Neuronal stem cell (in vitro differentiated cells): ENCODE data around the gene COQ5.

Experiments used
- DNase-seq: peaks from one replicate; pipeline ENCODE4 v3.0.0-alpha.2; 2013; ENCODE audit warnings: low spot score
- H2AFZ ChIP-seq: one replicate; pipeline ENCODE4 v1.6.1; 2013; ENCODE audit warnings: mild to moderate bottlenecking, low read length, inconsistent platforms
- H2AK5ac ChIP-seq: 2 replicates; pipeline ENCODE4 v1.6.1; 2013; ENCODE audit warnings: low read depth, mild to moderate bottlenecking, inconsistent platforms, low read length, moderate library complexity, mixed read lengths
- H2BK120ac ChIP-seq: 2 replicates; pipeline ENCODE4 v1.6.1; 2013; ENCODE audit warnings: low read depth, mild to moderate bottlenecking, inconsistent platforms, low read length, moderate library complexity, mixed read lengths
- H2BK12ac ChIP-seq: one replicate; pipeline ENCODE4 v1.6.1; 2013; ENCODE audit warnings: low read length, inconsistent platforms
- H2BK15ac ChIP-seq: 2 replicates; pipeline ENCODE4 v1.6.1; 2013; ENCODE audit warnings: mild to moderate bottlenecking, low read length, inconsistent platforms, mixed read lengths
- H2BK5ac ChIP-seq: one replicate; pipeline ENCODE4 v1.6.1; 2013; ENCODE audit warnings: inconsistent platforms, mild to moderate bottlenecking, low read length, moderate library complexity
- H3K14ac ChIP-seq: one replicate; pipeline ENCODE4 v1.6.1; 2013; ENCODE audit warnings: low read length, inconsistent platforms
- H3K18ac ChIP-seq: 2 replicates; pipeline ENCODE4 v1.6.1; 2013; ENCODE audit warnings: low read length, inconsistent platforms
- H3K23ac ChIP-seq: 2 replicates; pipeline ENCODE4 v1.6.1; 2013; ENCODE audit warnings: low read depth, mild to moderate bottlenecking, mixed read lengths, low read length, inconsistent platforms; ENCODE audit not compliant: poor library complexity
- H3K27ac ChIP-seq: replicated peaks from 3 replicates; pipeline ENCODE4 v1.5.1; 2013; ENCODE audit warnings: low read length, inconsistent platforms
- H3K27me3 ChIP-seq, 3 experiments: 2 replicates each; pipeline ENCODE4 v1.6.1; 2013; ENCODE audit warnings: low read length in 3 of 3, mild to moderate bottlenecking in 2 of 3, inconsistent platforms in 1 of 3, low read depth in 1 of 3, mixed read lengths in 1 of 3, moderate library complexity in 1 of 3; ENCODE audit not compliant: control insufficient read depth in 3 of 3, insufficient read depth in 3 of 3
- H3K36me3 ChIP-seq, 2 donors: replicated peaks in 1 of 2; 2 replicates each; pipeline ENCODE4 v1.6.1; 2013; ENCODE audit warnings: low read length in 2 of 2; ENCODE audit not compliant: control insufficient read depth in 2 of 2, insufficient read depth in 2 of 2
- H3K4ac ChIP-seq: 2 replicates; pipeline ENCODE4 v1.6.1; 2013; ENCODE audit warnings: inconsistent platforms, mild to moderate bottlenecking, low read length, moderate library complexity
- H3K4me1 ChIP-seq, 2 donors: 1 replicate in 1 of 2; 2 replicates in 1 of 2; pipeline ENCODE4 v1.6.1; 2013; ENCODE audit warnings: low read length in 2 of 2, low read depth in 1 of 2; ENCODE audit not compliant: control insufficient read depth in 2 of 2, insufficient read depth in 1 of 2
- H3K4me2 ChIP-seq: one replicate; pipeline ENCODE4 v1.6.1; 2013; ENCODE audit warnings: mild to moderate bottlenecking, low read length, inconsistent platforms; ENCODE audit not compliant: insufficient read depth, poor library complexity, severe bottlenecking
- H3K4me3 ChIP-seq, 2 donors: 2 replicates each; pipeline ENCODE4 v1.5.1; 2013; ENCODE audit warnings: low read length in 2 of 2, mild to moderate bottlenecking in 2 of 2, inconsistent platforms in 1 of 2, moderate library complexity in 1 of 2
- H3K79me1 ChIP-seq: one replicate; pipeline ENCODE4 v1.6.1; 2013; ENCODE audit warnings: low read depth, mild to moderate bottlenecking, inconsistent platforms, low read length, moderate library complexity
- H3K9ac ChIP-seq: one replicate; pipeline ENCODE4 v1.6.1; 2013; ENCODE audit warnings: mild to moderate bottlenecking, low read depth, low read length, inconsistent platforms; ENCODE audit not compliant: poor library complexity
- H3K9me3 ChIP-seq, 2 donors: replicated peaks in 1 of 2; 2 replicates each; pipeline versions ENCODE3 to v1.6.1; 2013; ENCODE audit warnings: low read length in 2 of 2, mild to moderate bottlenecking in 2 of 2, inconsistent platforms in 1 of 2, low read depth in 1 of 2, mixed read lengths in 1 of 2, moderate library complexity in 1 of 2; ENCODE audit not compliant: control insufficient read depth in 2 of 2, insufficient read depth in 1 of 2
- H4K8ac ChIP-seq: one replicate; pipeline ENCODE4 v1.6.1; 2013; ENCODE audit warnings: low read depth, mild to moderate bottlenecking, inconsistent platforms, low read length, moderate library complexity
- H4K91ac ChIP-seq: one replicate; pipeline ENCODE4 v1.6.1; 2013; ENCODE audit warnings: low read length, low read depth, mild to moderate bottlenecking, inconsistent platforms; ENCODE audit not compliant: poor library complexity
- WGBS, 2 donors: extraction: QIAGEN DNeasy Blood & Tissue Kit; methylation state at CpG; one replicate each; pipeline ENCODE4 v1.1.7; 2013; ENCODE audit warnings: missing lambda C conversion rate in 2 of 2, mixed read lengths in 1 of 2; ENCODE audit not compliant: insufficient read length in 2 of 2, insufficient replicate concordance in 1 of 2; ENCODE audit errors: extremely low coverage in 2 of 2; 5-methylcytosine and 5-hydroxymethylcytosine counted together

The COQ5 gene

DNA sequence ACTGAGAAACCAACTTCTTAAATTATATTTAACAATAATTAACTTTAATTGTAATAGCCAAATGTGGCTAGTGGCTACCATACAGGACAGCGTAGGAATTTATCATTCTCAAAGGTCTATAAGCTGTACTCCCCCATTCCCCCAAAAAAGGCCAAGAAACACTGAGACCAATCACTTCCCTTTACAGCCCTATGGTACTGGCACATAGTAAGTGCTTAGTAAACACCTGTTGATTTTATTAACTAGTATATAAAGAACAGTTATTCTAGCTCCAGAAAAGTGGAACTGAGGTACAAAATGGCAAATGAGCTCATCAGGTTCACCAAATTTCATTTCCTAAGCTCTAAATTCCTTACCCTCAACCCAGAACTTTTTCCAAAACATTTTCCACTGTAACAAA lies 53.3 kb downstream of the COQ5 start:
- Histone ChIP-seq H2BK120ac (no peak overlapping the region), H3K4me1 (peaks cover 0 to 16% of the 10 kb centered on the region in 2 donors), H2BK15ac (no peak overlapping the region), H3K14ac (no peak overlapping the region), H2AFZ (no peak overlapping the region), H2AK5ac (no peak overlapping the region), H2BK5ac (no peak overlapping the region), H3K9me3 (no peaks in the 10 kb centered on the region), H3K9ac (no peak overlapping the region), H3K23ac (no peak overlapping the region), H3K4ac (no peak overlapping the region), H3K4me3 (no peak overlapping the region), H3K27me3 (peaks cover 0 to 2% (median 0%) of the 10 kb centered on the region in 3 experiments), H3K79me1 (no peaks in the 10 kb centered on the region), H3K18ac (no peak overlapping the region), H4K91ac (no peak overlapping the region), H3K4me2 (no peak overlapping the region), H2BK12ac (no peak overlapping the region), H3K36me3 (no peaks in the 10 kb centered on the region), H4K8ac (no peak overlapping the region), H3K27ac (no peak overlapping the region)
- DNase-seq: no peak
- WGBS, 2 donors: no CpG with 5 or more reads among the region's 1 CpG

DNA sequence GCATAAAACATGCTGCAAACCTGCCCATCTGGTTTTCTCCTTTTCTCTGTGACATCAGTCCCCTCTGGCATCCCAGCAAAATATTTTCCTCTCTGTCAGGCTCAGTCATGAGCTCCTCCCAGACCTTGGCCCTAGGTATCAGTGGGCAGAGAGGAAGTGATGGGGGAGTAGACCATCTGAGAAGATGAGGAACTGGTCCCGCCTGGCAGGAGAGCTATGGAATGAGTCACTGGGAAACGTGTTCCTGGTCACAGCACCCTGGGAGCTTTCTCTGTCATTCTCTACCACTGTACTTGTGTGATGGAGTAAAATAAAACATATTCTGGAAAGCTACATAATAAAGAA lies 54.4 kb downstream of the COQ5 start:
- Histone ChIP-seq H4K8ac (no peak overlapping the region), H4K91ac (no peak overlapping the region), H3K27me3 (peaks cover 0 to 2% (median 0%) of the 10 kb centered on the region in 3 experiments), H3K18ac (no peak overlapping the region), H2BK15ac (no peak overlapping the region), H3K14ac (no peak overlapping the region), H3K27ac (no peak overlapping the region), H2AK5ac (no peak overlapping the region), H3K79me1 (no peaks in the 10 kb centered on the region), H3K9ac (no peak overlapping the region), H3K23ac (no peak overlapping the region), H3K4me2 (no peak overlapping the region), H2BK120ac (no peak overlapping the region), H3K4ac (no peak overlapping the region), H2BK12ac (no peak overlapping the region), H2AFZ (no peak overlapping the region), H2BK5ac (no peak overlapping the region), H3K4me1 (peaks cover 2 to 19% of the 10 kb centered on the region in 2 donors), H3K9me3 (no peaks in the 10 kb centered on the region), H3K36me3 (no peaks in the 10 kb centered on the region), H3K4me3 (no peak overlapping the region)
- WGBS, 2 donors: no CpG with 5 or more reads among the region's 2 CpGs
- no peak for DNase-seq

DNA sequence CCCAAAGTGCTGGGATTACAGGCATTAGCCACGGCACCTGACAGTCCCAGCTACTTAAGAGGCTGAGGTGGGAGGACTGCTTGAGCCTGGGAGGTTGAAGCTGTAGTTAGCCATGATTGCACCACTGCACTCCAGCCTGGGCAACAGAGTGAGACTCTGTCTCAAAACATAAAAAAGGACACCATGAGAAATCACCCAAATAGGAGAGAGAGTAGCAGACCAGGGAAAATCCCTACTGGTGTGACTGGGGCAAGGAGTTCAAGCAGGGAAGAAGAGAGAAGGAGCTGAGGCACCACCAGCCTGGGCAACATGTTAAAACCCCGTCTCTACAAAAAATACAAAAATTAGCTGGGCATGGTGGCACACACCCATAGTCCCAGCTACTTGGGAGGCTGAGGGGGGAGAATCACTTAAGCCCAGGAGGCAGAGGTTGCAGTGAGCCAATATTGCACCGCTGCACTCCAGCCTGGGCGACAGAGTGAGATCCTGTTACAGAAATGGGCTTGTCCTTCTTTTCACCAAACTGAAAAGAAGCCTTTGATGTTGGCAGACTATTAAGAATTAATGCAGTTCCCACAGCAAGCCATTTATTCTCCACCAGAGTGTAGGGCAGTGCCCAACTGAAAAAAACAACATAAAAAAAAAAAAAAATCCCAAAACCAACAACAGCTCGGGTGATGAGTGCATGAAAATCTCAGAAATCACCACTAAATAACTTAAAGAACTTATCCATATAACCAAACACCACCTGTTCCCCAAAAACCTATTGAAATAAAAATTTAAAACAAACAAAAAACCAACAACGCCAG lies 54.9 kb downstream of the COQ5 start:
- Histone ChIP-seq H3K4me3 (no peak overlapping the region), H4K91ac (no peak overlapping the region), H2AK5ac (no peak overlapping the region), H2BK120ac (no peak overlapping the region), H2BK5ac (no peak overlapping the region), H3K36me3 (no peaks in the 10 kb centered on the region), H3K79me1 (peaks cover 1% of the 10 kb centered on the region), H3K4me2 (no peak overlapping the region), H3K9me3 (no peaks in the 10 kb centered on the region), H2BK12ac (no peak overlapping the region), H2AFZ (no peak overlapping the region), H2BK15ac (no peak overlapping the region), H3K4ac (no peak overlapping the region), H4K8ac (no peak overlapping the region), H3K27ac (no peak overlapping the region), H3K14ac (no peak overlapping the region), H3K27me3 (peaks cover 0 to 2% (median 0%) of the 10 kb centered on the region in 3 experiments), H3K18ac (no peak overlapping the region), H3K23ac (no peak overlapping the region), H3K4me1 (peaks cover 2 to 16% of the 10 kb centered on the region in 2 donors), H3K9ac (no peak overlapping the region)
- no peak for DNase-seq
- WGBS, 2 donors: no CpG with 5 or more reads among the region's 6 CpGs

DNA sequence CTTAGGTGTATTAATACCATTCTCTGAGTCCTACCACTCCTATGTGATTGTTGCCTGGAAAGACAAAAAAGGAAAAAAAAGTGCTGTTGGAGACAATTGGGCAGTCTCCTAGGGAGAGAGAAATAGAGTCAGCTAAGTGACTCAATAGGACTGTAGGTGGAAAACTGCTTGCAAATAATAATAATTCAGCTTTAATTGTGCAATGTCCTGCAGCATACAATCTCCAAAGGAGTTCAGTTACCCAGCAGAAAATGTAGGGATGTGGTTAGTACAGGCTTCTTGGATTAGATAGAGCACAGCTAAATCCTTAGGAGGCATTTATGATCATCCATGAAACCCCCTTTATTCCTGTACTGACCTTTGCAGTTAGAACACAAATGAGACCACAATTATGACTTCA lies 56.4 kb downstream of the COQ5 start:
- H3K4ac ChIP-seq: no peak overlapping the region
- no peak overlapping the region for H2BK12ac ChIP-seq
- H3K14ac ChIP-seq: no peak overlapping the region
- H3K9me3 ChIP-seq: no peaks in the 10 kb centered on the region
- no peak overlapping the region for H3K4me2 ChIP-seq
- H2BK5ac ChIP-seq: no peak overlapping the region
- no peak overlapping the region for H3K23ac ChIP-seq
- DNase-seq: no peak
- no peak overlapping the region for H2BK15ac ChIP-seq
- no peak overlapping the region for H2BK120ac ChIP-seq
- H3K18ac ChIP-seq: no peak overlapping the region
- H2AFZ ChIP-seq: no peak overlapping the region
- no peak overlapping the region for H2AK5ac ChIP-seq
- H3K27ac ChIP-seq: no peak overlapping the region
- no peak overlapping the region for H4K8ac ChIP-seq
- H3K4me1 ChIP-seq: peaks cover 2 to 16% of the 10 kb centered on the region in 2 donors
- peaks cover 0 to 3% of the 10 kb centered on the region in 2 donors for H3K36me3 ChIP-seq
- H3K79me1 ChIP-seq: peaks cover 3% of the 10 kb centered on the region
- H3K9ac ChIP-seq: no peak overlapping the region
- H3K27me3 ChIP-seq: peaks cover 0 to 2% (median 0%) of the 10 kb centered on the region in 3 experiments
- H3K4me3 ChIP-seq: no peak overlapping the region
- H4K91ac ChIP-seq: no peak overlapping the region
